Measurements from ENCODE around the gene ITGB6.

- no peak for TF ChIP-seq POLR2A (IDR thresholded peaks at IDR 0.05; ENCODE audit: low read length)
- TF ChIP-seq CHD2 (IDR thresholded peaks at IDR 0.05; ENCODE audit: low read length, partially characterized antibody) = no peak
- TF ChIP-seq CEBPB (IDR thresholded peaks at IDR 0.05) = no peak
These were observed 142.7 kb downstream of the ITGB6 start for GRCh38 chr2:160057356-160057755.

Measured in A549 (cell line).